Inferior parietal cortex (tissue), 1 donor: ENCODE results near the gene COPZ1.

Experiments used
- DNase-seq: peaks from one replicate; pipeline ENCODE4 v3.0.0-alpha.2; 2016; ENCODE audit errors: extremely low spot score

The COPZ1 gene

DNA sequence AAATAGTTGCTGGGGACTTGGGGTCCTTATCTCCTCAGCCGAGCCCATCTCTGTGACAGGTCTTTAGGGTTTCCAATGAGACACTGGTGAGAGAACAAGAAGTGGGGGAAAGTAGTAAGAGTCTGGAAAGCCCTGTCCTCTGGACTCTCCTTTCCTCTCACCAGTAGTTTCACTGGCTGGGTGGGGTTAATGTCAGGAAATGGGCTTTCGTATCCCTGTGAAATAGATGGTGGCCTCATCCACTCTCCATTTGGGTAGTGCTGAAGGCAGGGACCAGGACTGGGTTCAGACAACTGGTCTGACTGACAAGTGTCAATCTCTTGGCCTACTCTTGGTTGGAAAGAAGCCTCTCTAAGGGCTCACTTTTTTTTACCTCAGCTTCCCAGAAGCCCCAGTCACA lies 52.1 kb downstream of the COPZ1 start:
- no peak for DNase-seq

DNA sequence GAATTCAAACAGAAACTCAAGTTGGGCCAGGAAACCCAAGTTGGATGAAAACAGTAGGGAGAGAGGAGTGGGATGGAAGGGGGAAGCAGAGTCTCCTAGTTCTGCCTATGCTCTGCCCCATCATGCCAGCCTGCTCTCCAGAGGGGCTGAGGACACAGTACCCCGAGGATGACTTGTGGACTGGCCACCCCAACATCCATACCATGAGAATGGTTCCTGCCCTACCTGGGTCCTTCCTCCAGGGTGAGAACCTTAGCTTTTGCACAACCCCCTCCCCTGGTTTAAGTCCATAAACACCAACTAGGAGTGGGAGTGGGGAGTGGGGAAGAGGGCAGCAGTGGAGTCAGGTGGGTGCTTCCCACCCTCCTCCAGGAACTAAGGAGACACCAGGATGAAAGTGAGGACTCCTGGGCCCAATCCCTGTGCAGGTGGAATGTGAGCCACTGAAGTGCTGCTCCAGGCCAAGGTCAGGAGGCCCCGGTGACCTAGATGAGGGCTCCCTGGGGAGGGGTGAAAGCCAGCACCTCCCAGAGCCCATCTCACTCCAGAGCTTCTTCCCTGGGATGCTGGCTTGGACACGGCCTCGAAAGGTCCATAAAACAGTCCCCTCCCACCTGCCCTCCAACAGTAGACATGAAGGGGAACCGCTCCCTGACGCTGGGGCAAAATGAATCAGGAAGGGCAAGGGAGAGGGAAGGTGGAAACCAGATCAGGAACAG lies 53.0 kb downstream of the COPZ1 start:
- no peak for DNase-seq

DNA sequence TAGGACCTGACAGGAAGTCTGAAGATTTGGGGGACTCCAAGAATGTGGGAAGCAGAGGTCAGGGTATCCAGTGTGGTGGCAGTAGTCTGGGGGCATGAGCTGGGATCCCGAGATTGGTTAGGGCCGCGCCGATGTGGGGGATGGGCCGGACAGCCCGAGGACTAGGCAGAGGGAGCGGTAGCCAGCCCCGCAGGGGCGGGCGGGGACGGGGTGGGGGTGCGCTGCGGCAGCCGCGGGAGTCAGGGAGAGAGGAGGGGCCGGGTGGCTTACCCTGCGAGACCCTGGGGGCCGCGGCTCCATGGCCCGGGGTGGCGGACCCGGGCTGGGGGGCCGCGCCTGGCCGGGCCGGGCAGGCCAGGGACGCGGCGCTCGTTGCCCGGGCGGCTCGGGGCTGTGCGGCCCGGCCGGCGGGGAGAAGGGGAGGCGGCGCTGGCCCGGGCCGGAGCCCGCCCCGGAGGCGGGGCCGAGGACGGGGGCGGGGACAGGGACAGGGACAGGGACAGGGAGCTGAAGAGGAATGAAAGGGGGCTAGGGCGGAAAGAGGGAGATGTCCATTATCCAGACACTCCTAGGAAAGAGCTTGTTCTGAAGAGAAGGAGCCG lies 54.0 kb downstream of the COPZ1 start:
- no peak for DNase-seq

DNA sequence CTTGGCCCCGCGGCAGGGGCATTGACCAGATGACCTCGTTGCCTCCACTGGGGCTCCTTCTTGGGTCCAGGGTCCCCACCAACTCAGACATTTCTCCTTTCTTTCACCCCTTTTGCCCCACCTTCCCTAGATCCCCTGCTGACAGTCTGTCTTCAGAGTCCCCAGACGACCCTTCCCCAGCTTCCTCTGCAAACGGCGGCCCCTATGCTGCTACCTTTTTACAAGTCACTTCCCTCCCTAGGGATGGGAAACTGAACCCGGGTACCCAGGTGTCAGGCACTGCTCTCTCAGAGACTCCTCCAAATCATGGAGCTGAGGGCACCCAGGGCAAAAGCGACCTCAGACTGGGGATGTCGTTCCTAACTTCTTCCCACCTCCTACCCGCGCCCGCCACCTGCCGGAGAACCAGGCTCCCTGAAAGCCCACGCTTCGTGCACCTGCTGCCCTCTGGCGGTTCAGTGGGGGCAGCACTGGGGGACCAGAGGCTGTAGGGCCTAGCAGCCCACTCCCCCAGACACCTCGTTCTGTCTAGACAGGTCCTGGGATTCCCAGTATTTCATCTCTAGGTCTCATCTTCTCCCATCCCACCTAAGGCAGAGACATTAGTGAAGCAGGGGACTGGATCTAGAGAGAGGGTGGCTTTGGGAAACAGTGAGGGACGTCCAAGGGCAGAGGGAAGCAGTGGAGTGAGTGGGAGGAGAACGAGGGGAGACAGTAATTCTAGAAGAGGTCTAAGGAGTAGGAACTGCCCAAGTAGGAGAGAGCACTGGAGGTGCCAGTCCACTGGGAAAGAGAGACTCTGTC lies 54.7 kb downstream of the COPZ1 start:
- DNase-seq: peak; percentile 92

DNA sequence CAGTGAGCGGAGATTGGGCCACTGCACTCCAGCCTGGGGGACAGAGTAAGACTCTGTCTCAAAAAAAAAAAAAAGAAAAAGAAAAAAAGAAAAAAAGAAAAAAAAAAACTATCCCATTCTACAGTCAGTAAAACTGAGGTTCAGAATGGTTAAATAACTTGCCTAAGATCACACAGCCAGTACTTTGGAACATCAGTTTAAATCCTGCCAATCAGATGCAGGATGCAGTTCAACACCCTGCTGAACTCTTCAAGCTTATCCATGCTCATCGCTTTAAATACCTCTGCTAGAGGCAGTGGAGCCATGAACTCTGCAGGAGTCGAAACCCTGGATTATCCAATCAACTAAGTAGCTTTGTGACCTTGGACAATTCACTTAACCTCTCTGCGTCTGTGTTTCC lies 56.2 kb downstream of the COPZ1 start:
- DNase-seq: no peak

DNA sequence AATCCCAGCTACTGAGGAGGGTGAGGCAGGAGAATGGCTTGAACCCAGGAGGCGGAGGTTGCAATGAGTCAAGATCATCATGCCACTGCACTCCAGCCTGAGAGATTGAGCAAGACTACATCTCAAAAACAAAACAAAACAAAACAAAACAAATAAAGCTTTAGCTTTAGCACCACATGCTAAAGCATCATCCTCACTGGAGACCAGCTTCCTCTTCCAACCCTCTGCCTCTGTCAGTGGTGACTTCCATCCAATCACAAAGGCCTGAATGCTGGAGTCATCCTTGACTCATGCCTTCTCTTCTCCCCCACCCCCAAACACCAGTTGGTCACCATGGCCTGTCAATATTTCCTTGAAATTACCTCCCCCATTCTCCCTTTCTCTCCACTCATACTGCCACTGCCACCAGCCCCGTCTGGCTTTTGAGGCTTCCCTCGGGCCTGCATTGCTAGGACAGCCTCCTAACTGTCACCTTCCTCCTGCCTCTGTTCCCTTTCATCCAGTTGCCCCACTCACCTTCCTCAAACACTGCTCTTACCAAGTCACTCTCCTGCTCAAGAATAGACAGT lies 58.2 kb downstream of the COPZ1 start:
- DNase-seq: no peak

DNA sequence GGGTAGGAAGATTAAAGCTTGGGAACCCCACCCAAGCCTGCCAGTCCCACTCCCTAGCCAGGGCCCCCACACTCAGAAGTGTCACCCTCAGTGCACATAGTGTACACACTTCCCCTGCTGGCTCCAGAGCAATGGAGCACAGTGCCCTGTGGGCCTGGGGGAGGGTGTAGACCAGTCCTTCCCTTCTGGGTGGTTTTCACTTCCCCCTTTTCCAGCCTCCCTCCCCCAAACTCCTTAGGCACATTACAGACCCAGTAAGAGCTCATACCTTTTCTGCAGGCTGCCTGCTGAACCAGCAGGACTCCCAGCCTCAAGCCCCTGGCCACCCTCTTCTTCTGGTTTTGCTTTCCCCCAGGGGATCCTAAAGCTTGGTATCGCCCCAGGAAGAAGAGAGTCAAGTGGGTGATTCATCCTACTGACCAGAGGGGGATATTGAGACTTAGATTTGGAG lies 59.7 kb downstream of the COPZ1 start, which contains the start of gene ZNF385A:
Gene ZNF385A, minus strand, starts transcription at position 143 of the 451 bp plus-strand sequence. CDS start 219 bp downstream, outside the sequence.
- DNase-seq: no peak

DNA sequence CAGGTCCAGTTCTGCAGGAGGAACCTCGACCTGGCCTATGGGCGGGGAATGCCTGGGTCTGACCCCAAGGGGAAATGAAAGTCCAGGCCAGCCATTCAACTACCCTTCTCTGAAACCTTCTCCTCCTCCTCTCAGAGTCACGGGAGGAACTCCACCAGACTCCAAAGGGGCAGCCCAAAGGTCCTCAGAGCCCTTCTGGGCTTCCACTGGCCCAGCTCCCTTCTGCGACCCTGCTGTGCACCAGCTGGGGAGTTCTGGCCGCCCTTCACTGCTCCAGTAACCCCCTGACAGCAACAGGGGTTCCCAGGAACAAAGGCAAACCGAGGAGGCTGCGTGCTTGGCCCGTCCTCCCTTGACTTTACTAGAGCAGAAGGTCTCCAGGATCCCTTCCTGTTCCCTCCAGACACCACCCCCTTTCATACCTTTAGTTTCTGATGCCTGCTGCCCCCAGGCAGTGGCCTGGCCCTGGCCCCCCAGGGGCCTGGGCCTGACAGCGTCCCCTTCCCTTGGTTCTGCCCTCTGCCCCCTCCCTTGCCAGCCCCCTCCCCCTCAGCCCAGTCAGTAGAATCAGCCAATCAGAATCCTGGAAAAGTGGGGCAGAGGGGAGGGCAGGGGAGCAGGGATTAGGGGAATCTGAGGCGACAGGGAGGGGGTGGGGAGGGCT lies 60.5 kb downstream of the COPZ1 start:
- DNase-seq: no peak

DNA sequence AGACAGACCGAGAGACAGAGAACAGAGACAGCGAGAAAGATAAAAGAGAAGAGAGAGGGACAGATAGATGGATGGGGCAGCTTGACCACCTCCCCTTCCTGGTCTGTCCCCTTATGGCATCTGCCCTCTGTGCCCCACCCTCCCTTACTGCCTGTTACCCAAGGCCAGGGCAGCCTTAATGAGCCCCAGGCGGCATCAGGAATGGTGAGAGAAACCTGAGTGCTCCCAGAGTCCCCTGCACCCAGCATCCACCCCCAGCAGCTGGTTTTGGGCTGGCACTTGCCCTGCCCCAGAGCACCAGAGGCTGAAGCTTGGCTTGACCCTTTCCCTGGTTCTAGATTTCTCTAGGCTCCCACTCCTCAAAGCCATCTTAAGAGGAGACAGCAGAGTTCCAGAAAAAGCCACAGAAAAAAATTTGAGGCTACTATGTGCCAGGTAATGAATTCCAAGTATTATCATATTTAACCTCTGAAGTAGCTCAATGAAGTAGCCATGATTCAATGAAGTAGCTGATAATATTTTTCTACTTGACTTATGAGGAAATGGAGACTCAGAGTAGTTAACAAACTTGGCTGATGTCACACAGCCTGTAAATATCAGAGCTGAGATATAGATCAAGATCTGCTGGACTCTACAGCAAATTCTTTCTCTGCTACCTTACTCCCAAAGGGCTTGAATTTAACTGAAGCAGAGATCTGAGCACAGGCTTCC lies 61.6 kb downstream of the COPZ1 start:
- no peak for DNase-seq

DNA sequence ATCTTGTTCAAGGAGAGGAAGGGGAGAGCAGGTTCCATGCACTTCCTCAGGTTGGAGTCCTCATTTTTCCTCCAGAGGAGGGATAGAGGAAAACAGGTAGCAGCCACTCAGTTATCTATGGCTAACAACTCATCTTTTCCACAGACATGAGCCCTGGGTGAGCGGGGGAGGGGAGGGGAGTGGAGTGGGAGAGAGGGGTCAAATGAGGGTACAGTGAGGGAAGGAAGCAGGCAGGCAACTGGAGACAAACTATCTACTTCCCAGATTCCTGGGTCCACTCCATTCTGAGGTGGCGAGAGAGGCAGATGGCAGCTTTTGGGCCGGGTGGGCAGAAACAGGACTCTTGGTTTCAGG lies 62.2 kb downstream of the COPZ1 start:
- DNase-seq: no peak

DNA sequence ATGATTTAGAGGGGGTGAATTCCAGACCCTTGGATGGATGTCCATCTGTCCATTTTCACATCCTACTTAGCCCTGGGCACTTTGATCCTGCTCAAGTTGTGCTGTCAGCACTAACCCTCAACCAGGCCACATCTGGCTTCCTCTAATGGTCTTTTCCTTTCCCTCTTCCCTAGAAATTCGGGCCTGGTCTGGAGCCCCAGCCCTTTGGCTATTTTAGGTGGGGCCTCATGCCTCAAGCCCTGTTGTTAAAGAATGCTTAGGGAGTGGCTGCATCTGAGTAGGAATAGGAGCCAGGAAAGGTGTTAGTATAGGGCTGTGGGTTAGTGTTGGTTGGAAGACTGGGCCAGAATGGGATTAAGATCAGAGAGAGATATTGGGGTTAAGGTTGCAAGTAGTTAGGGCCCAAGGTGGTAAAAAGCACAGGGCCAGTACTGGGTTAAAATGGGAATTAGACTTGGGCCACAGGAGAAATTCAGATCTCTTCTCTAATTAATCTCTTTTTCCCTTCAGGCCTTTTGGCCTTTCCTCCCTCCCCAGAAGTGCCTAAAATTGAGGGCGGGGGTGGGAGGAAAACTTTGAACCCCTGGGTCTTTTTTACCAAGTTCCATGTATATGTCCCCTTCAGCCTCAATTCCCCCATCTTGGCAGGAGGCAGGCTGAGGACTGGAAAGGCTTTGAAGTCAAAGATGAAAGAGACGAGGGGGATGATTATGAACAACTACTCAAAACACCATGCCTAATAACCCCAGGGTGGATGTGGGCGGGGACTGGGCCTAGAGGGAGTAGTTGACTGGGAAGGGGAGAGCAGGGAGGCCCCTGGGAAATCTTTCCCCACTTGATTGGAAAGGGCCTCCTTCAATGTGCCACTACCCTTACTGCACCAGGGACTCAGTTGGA lies 63.6 kb downstream of the COPZ1 start:
- no peak for DNase-seq

DNA sequence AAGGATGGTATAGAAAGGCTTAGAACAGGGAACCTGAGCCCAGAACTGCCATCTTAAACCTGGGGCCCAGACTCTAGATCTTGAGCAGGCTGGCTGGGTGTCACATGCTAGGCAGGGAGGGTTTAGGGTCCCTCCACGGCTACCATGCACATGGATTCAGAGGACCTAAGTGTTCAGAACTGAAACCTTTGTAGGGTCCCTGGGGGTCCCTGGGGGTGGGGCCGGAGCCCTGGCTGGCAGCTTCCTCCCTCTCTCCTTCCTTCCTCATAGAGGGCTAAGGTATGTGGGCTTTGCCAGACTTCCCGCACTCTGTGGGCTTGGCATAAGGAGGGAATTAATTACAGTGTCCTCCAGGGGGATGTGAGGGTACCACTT lies 64.2 kb downstream of the COPZ1 start:
- no peak for DNase-seq

DNA sequence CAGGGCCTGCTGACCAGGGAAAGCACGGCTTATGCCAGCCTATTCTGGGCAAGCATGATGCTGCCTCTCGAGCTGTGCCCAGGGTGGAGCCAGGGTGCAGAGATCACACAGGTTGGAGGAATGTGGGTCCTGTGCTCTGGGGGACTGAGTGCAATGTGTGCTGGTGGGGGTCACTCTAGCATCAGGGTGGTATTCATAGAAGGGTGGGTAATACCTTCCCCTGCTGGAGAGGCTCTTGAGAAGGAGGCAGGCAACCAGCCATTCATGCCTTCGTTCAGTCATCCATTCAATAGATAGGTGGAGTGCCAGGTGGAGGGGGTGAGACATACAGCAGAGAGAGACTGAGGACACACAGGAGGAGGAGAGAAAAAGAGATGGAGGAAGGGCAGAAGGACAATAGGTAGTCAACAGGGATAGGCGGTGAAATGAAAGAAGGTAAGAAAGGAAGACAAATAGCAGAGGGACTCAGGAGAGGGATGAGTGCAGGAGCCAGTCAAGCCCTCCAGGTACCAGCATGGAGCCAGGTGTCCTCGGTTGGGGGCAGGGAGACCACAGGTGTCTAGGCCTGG lies 64.8 kb downstream of the COPZ1 start:
- DNase-seq: no peak

DNA sequence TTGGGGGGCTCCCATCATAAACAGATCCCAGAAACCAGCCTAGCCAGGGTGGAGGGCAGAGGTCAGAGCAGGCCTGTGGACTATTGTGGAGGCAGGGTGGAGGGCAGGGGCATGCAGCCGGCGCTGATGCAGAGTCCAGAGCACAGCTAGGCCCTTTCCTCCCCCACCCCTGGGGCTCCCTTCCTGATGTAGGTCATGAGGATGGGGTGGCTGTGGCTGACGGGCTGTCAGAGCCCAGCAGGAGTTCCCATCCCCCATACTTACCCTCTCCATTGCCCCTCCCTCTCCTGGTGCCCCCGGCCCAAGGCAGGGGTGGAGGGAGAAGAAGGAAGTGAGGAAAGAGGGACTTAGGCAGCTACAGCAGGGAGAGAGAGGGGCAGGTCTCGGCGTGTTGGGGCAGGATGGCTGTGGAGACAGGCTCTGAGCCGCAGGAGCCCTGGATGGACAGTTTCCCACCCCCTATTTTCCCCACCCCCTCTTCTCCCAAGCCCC lies 65.3 kb downstream of the COPZ1 start:
- no peak for DNase-seq

DNA sequence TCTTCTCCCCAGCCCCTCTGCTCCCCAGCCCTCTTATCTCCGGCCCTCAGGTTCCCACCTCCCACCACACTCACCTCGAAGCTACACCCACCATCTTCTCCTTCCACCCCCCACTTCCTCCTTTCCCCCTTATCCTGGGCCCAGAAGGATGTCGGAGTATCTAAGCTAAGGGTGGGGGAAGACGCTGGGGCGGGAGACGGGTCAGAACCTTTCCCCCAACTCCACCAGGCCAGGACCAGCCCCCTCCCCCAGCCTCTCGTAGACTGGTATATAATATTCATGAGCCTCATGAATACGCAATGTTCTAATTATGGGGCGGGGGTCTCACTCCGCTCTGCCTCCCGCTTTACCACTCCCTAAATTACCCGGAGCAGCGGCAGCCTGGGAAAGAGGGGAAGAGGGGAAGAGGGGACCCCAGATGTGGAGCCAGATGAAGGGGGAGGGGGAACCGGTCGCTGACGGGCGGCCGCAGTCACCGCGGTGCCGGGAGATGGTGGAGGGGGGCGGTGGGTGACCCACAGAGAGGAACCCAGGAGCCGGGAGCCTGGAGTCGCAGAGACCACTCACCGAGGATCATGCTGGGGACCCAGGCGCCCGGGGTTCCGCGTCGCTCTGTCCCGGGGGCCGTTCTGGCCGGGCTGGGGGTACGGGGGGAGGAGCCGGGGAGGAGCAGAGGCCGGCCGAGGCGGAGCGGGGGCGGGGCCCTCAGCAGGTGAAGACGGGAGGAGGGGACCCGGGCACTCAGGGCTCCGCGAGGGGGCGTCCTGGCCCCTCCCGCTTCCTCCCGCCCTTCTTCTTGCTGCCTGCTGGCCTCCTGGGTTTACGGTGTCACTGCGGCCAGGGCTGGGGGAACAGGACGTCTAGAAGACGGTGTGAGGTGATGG lies 66.0 kb downstream of the COPZ1 start:
- DNase-seq: no peak

DNA sequence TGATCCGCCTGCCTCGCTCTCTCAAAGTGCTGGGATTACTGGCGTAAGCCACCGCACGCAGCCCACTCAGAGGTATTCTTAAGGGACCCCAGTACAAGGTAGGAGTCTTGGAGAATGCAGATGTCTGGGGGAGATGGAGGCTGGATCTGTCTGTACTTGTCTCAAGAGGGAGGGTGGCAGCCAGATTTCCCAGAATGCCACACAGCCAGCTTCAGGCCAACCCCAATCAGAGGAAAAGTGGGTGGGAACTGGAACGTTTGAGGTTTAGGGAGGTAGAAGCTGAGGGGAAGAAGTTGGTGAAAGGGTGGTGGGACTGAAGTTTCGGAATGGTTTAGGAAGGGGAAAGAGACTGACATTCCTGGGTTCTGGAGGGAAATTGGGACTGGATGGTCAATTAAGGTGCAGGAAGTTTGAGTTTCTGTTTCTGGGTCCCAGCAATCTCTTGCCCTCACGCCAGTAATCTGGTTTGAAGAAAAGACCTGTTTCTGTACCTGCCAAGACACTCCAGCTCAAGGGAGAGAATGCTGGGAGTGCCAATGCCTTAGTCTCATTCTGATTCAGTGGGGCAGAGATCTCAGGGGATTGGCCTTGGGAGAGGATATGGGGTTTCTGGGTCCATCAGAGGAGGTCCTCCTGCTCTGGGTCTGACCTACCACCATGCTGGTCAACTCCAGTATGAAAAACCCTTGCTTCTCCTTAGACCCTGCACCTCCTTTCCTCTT lies 67.7 kb downstream of the COPZ1 start:
- DNase-seq: no peak

DNA sequence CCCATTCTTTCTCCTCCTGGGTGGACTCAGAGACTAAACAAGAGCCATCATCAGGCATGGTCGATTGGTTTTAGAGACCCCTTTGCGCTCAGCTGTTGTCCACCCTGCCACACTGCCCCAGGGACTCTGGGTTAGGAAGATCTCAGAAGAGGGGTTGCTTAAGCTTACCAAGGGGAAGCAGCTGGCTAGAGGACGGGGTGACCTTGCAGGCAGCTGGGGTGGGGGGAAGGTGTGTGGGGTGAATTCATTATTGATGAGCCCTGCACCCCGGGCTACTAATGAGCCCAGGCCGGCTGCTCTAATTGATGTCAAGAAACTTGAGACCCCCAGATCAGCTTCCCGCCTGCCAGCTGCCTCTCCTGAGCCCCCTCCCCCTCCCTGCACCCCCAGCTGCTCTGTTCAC lies 68.3 kb downstream of the COPZ1 start:
- no peak for DNase-seq

DNA sequence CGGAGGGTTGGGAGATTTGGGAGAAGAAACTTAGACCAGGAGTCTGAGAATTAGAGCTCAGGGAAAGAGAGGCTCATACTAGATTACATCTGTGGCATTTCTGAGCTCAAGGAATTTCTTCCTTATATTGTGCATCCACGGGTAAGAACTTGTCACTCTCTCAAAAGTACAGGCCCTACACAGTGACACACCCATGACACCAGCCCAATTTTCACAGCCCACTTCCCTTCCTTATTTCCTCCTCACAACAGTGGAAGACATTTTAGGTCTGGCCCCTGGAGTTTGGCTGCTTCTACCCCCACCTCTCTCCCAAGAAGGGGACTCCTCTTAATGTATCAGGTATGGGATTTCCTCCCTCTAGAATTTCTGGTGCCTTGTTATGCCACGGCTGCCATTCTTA lies 68.8 kb downstream of the COPZ1 start:
- no peak for DNase-seq
